Stomach (tissue), 9 donors: ENCODE measurements around the gene AUH. TPM values are rescaled to one million over a fixed set of nuclear protein-coding genes. Genes with fewer than 3 reads are reported as not detected.

ENCODE experiments used
- DNase-seq, 2 donors: peaks; one replicate each; pipeline versions ENCODE4 v3.0.0 to v3.0.0-alpha.2; 2013 to 2019
- H3K27ac ChIP-seq, 5 donors: fragments of 200-600 bp in 4 of 5; sonication (generic) in 4 of 5; one replicate each; pipeline ENCODE4 v1.5.1; 2013 to 2019; ENCODE audit warnings: mild to moderate bottlenecking in 1 of 5, moderate library complexity in 1 of 5
- H3K27me3 ChIP-seq, 3 donors: fragments of 200-600 bp; sonication (generic); one replicate each; pipeline ENCODE4 v1.5.1; 2017 to 2019; ENCODE audit warnings: mixed run types in 1 of 3
- H3K36me3 ChIP-seq, 4 donors: fragments of 200-600 bp; sonication (generic); 1 replicate in 3 of 4; 2 replicates in 1 of 4; pipeline ENCODE4 v1.5.1; 2016 to 2019
- H3K4me1 ChIP-seq, 4 donors: fragments of 200-600 bp; sonication (generic); one replicate each; pipeline ENCODE4 v1.5.1; 2016 to 2019
- H3K4me3 ChIP-seq, 4 donors: fragments of 200-600 bp; sonication (generic) in 3 of 4; one replicate each; pipeline ENCODE4 v1.5.1; 2016 to 2019; ENCODE audit warnings: mild to moderate bottlenecking in 1 of 4
- H3K9me3 ChIP-seq, 4 donors: fragments of 200-600 bp; sonication (generic); one replicate each; pipeline ENCODE4 v1.5.1; 2016 to 2019
- CTCF ChIP-seq, 7 experiments: fragments of 450-650 bp in 4 of 7; fragments of 200-600 bp in 3 of 7; sonication (generic) in 3 of 7; IDR thresholded peaks; one replicate each; pipeline ENCODE4 v1.5.1; 2016 to 2019; ENCODE audit warnings: antibody characterized with exemption in 7 of 7, control low read depth in 2 of 7, mild to moderate bottlenecking in 1 of 7
- EP300 ChIP-seq: sonication (generic); formaldehyde crosslinking; IDR thresholded peaks from one replicate; pipeline ENCODE4 v1.6.1; 2017; ENCODE audit warnings: antibody characterized with exemption
- POLR2A ChIP-seq, 4 donors: fragments of 450-650 bp; IDR thresholded peaks; one replicate each; pipeline ENCODE4 v1.6.1; 2016; ENCODE audit warnings: antibody characterized with exemption in 4 of 4, control low read depth in 2 of 4, mild to moderate bottlenecking in 1 of 4, moderate library complexity in 1 of 4
- POLR2AphosphoS5 ChIP-seq, 3 donors: sonication (generic); formaldehyde crosslinking; IDR thresholded peaks; one replicate each; pipeline ENCODE4 v1.6.1; 2016; ENCODE audit warnings: antibody characterized with exemption in 3 of 3
- whole genome bisulfite sequencing, 5 donors: extraction: QIAGEN DNeasy Blood & Tissue Kit in 3 of 5; methylation state at CpG; one replicate each; pipeline versions ENCODE4 v1.1.5 to v1.1.7; 2013 to 2018; 5-methylcytosine and 5-hydroxymethylcytosine counted together
- intact Hi-C: fragments of 100-400 bp; cut with DNase I; formaldehyde crosslinking; loops from one replicate; pipeline ENCODE4 v1.15.1; 2023; ENCODE audit warnings: low total_unique reads
- polyA plus RNA-seq, 3 donors: library from polyadenylated mRNA; stranded (reverse); fragments of 200-250 nt; gene quantifications; one replicate each; pipeline ENCODE4 v1.2.3, GENCODE V29; 2013
- total RNA-seq, 5 donors: library from RNA; depleted of rRNA; stranded (reverse); fragments of >200 nt; gene quantifications; one replicate each; pipeline versions ENCODE4 v1.1.0 to v1.2.3, GENCODE V29; 2014 to 2016
- donor health status: healthy with polysubstance abuse.
- donor health status: Bipolar disorder and iron deficiency.
- donor health status: healthy.

Gene AUH
- total and polyA plus RNA-seq, 8 donors: 5.8 to 331 (median 24.5) TPM

DNA sequence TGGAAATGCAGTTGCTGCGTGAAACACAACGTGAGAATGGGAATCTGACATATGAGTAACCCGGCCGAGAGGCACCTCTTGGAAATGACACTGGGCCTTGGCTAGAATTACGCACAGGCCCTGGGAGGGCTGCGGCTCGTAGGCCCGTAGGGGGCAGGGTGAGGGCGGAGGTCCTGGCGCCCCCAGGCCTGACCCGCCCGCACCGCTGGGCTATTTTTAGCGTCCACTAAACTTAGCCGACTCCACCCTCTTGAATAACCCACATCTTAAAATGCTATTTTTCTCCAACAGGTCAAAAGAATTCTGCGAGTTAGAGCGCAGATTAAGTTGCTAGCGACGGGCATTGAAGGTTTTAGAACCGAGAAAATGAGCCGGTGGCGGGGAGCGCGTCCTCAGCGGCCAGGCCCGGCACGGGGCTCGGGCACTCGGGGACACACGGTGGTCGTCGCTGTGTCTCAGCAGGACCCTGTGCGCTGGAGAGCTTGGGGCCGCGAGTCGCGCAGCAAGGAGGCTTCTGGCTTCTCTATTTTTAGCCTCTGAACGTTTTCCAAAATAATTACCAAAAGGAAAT lies 168.5 kb downstream of the AUH start:
- peak; percentile 74 to 94 for DNase-seq
- 0 to 1% (median 0%) methylated on average over 35 to 38 of the region's 38 CpGs for WGBS, 5 donors
- intact Hi-C loops: no loop called here
- no peaks in the 10 kb centered on the region for H3K36me3 ChIP-seq
- H3K27ac ChIP-seq: peak overlapping the region; percentile 96 to 99 (median 99)
- H3K27me3 ChIP-seq: no peaks in the 10 kb centered on the region
- peaks cover 37 to 65% (median 53%) of the 10 kb centered on the region in 4 donors for H3K4me1 ChIP-seq
- H3K4me3 ChIP-seq: peak overlapping the region; percentile 32 to 42 (median 39)
- no peaks in the 10 kb centered on the region for H3K9me3 ChIP-seq
- no peak for TF ChIP-seq POLR2A (IDR thresholded peaks at IDR 0.05)
- peak in 1 of 7 experiments; percentile 23 for TF ChIP-seq CTCF (IDR thresholded peaks at IDR 0.05)
- peak; percentile 96 for TF ChIP-seq EP300
- peak; percentile 93 to 96 (median 95) for TF ChIP-seq POLR2AphosphoS5 (IDR thresholded peaks at IDR 0.05)

DNA sequence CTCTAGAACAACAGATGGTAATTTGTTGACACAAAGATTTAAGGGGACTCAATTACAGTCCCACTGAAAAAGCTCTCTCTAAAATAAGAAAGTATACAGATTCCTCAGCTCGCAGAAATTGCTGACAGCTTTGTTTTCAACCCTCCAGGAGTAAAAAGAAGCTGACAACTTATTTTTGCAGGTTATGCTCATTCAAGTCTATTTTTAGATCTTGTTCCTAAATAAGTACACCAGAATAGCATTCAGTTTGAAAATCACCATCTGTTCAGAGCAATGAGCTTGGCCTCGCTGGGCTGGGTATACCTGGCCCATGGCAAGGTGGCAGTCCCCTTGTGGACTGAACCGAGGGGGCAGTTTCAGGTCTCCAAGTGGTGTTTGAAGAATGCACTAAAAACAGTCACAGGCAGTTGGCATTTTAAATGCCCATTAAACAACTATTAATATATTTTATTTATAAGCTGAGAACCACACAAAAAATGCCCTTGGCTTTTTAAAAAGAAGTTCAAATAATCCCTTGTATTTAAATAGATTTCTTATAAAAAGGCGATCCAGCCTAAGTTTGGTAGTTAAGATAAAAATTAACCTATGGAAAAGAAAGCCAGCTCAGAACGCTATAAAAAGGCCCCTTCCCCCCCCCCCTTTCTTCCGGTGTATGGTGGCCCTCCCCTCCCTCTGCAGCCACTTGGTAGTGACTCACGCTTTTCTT lies 169.2 kb downstream of the AUH start:
- peak overlapping the region; percentile 96 to 99 (median 99) for H3K27ac ChIP-seq
- 13 to 23% (median 19%) methylated on average over 7 of the region's 7 CpGs for WGBS, 5 donors

GRCh38 chr9:91191411-91192380 lies 170.0 kb downstream of the AUH start:
- Histone ChIP-seq H3K4me3 (no peak overlapping the region), H3K27me3 (no peaks in the 10 kb centered on the region), H3K36me3 (no peaks in the 10 kb centered on the region), H3K27ac (peak overlapping the region; percentile 41 to 99 (median 99)), H3K4me1 (peaks cover 33 to 58% (median 42%) of the 10 kb centered on the region in 4 donors), H3K9me3 (no peaks in the 10 kb centered on the region)
- intact Hi-C loops: no loop called here
- WGBS, 5 donors: 83 to 87% (median 84%) methylated on average over 16 to 18 of the region's 18 CpGs
- TF ChIP-seq EP300 (no peak), POLR2A (IDR thresholded peaks at IDR 0.05) (no peak), CTCF (IDR thresholded peaks at IDR 0.05) (no peak)
- DNase-seq: peak in 1 of 2 donors; percentile 33

More for the DNA sequence above, 169.2 kb downstream of the AUH start:
- DNase-seq: peak in 1 of 2 donors; percentile 63
- Histone ChIP-seq H3K4me3 (peak overlapping the region in 3 of 4 donors; percentile 37 to 42 (median 41)), H3K27me3 (no peaks in the 10 kb centered on the region), H3K4me1 (peaks cover 37 to 65% (median 47%) of the 10 kb centered on the region in 4 donors), H3K36me3 (no peaks in the 10 kb centered on the region), H3K9me3 (no peaks in the 10 kb centered on the region)
- intact Hi-C loops: no loop called here
- TF ChIP-seq CTCF (IDR thresholded peaks at IDR 0.05) (no peak), POLR2A (IDR thresholded peaks at IDR 0.05) (no peak), POLR2AphosphoS5 (IDR thresholded peaks at IDR 0.05) (peak in 1 of 3 donors; percentile 26)

- Histone ChIP-seq H3K27me3 (no peaks in the 10 kb centered on the region), H3K4me1 (peaks cover 17 to 42% (median 29%) of the 10 kb centered on the region in 4 donors), H3K9me3 (no peaks in the 10 kb centered on the region), H3K27ac (peak overlapping the region in 1 of 5 donors; percentile 99), H3K36me3 (no peaks in the 10 kb centered on the region), H3K4me3 (no peak overlapping the region)
- intact Hi-C loops: no loop called here
- no peak for DNase-seq
- TF ChIP-seq POLR2A (IDR thresholded peaks at IDR 0.05) (no peak), CTCF (IDR thresholded peaks at IDR 0.05) (no peak), EP300 (no peak), POLR2AphosphoS5 (IDR thresholded peaks at IDR 0.05) (no peak)
- 94 to 100% (median 95%) methylated on average over 4 of the region's 4 CpGs for WGBS, 5 donors
These were observed 171.7 kb downstream of the AUH start for GRCh38 chr9:91190062-91190461.
